Measurements from ENCODE around the gene CMSS1.
"Not testable (repeated sequence)": the region's sequence is repeated elsewhere in the genome, so short reads cannot be mapped to it uniquely, and the experiment has no call there.

The CMSS1 gene

DNA sequence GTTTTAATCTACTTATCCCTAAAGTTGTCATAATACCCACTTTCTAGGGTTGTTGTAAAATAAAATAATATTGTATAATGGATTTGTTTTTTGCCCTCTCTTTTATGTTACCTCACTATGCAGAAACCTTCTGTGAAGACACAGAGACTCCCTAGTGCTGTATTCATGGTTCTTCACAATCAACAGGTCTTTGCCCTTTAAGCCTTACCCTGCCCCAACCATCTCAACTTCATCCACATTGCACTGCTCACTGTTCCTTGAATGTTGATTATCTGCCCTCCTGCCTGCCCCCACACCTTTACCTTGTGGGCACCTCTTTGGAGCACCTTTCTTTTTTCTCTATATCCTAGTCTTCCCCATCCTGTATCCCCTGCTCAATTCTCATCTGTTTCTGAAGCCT is 21.1 kb downstream of the CMSS1 start:
- Mint-ChIP-seq H3K27ac (no peak overlapping the region), H3K9me3 (no peaks in the 10 kb centered on the region), H3K36me3 (no peaks in the 10 kb centered on the region), H3K4me3 (no peak overlapping the region), H3K4me1 (no peaks in the 10 kb centered on the region), H3K27me3 (no peaks in the 10 kb centered on the region)

DNA sequence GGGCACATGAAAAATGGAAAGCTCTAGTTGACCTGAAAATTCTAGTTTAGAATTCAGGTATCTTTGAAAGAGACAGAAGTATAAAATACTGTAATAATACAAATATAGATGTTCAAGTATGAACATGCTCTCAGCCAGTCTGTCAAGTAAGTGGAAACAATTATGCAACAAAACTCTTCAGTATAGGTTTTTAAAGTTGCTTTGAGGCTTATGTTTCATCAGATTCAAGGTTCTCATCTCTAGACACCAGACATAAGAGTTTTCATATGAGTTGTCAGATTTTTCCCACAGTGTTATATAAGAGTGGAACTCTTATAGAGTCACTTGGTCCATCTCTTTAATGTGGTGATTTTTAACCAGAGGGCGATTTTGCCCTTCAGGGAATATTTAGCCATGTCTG is 22.0 kb downstream of the CMSS1 start:
- Mint-ChIP-seq H3K4me3 (no peak overlapping the region), H3K9me3 (no peaks in the 10 kb centered on the region)

GRCh38 chr3:99841949-99842348 is 24.3 kb downstream of the CMSS1 start:
- not testable (repeated sequence) for H3K27me3 Mint-ChIP-seq, H3K27ac Mint-ChIP-seq, H3K4me3 Mint-ChIP-seq, H3K36me3 Mint-ChIP-seq, H3K9me3 Mint-ChIP-seq
- peaks cover 12% of the 10 kb centered on the region for H3K4me1 Mint-ChIP-seq

More for the DNA sequence above, 22.0 kb downstream of the CMSS1 start:
- peaks cover 1% of the 10 kb centered on the region for H3K4me1 Mint-ChIP-seq
- H3K27ac Mint-ChIP-seq, result no peak overlapping the region
- no peaks in the 10 kb centered on the region for H3K36me3 Mint-ChIP-seq
- H3K27me3 Mint-ChIP-seq, result no peaks in the 10 kb centered on the region

- no peaks in the 10 kb centered on the region for H3K36me3 Mint-ChIP-seq
- H3K4me3 Mint-ChIP-seq, result no peak overlapping the region
- no peaks in the 10 kb centered on the region for H3K27me3 Mint-ChIP-seq
Measured at GRCh38 chr3:99842826-99843589, 25.3 kb downstream of the CMSS1 start.

GRCh38 chr3:99843590-99844258 is 26.1 kb downstream of the CMSS1 start:
- H3K27me3 Mint-ChIP-seq, result no peaks in the 10 kb centered on the region
- H3K4me3 Mint-ChIP-seq, result no peak overlapping the region
- H3K36me3 Mint-ChIP-seq, result no peaks in the 10 kb centered on the region
- H3K4me1 Mint-ChIP-seq, result peaks cover 12% of the 10 kb centered on the region
- H3K9me3 Mint-ChIP-seq, result no peaks in the 10 kb centered on the region
- no peak overlapping the region for H3K27ac Mint-ChIP-seq

More at GRCh38 chr3:99842826-99843589, 25.3 kb downstream of the CMSS1 start:
- Mint-ChIP-seq H3K9me3 (no peaks in the 10 kb centered on the region), H3K27ac (no peak overlapping the region), H3K4me1 (peaks cover 12% of the 10 kb centered on the region)

DNA sequence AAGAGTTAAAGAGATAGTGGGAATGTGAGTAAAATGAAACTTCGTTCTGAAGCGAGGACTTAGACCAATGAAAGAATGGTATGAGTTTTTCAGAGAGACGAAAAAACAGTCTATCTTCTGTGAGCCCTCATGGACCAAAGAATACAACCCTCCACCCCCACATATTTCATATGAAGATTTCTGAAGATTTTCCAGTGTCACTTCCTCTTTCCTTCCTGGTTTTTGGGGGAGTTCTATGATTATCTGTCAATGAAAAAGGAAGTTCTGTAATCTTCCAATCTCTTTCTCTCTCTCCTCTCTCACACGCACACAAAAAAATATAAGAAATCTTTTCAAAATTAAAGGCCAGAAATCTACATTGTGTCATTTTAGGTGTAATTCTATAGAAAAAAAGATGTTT is 27.7 kb downstream of the CMSS1 start:
- no peaks in the 10 kb centered on the region for H3K9me3 Mint-ChIP-seq
- no peaks in the 10 kb centered on the region for H3K27me3 Mint-ChIP-seq
- H3K36me3 Mint-ChIP-seq, result no peaks in the 10 kb centered on the region
- no peak overlapping the region for H3K27ac Mint-ChIP-seq
- no peak overlapping the region for H3K4me3 Mint-ChIP-seq
- peaks cover 12% of the 10 kb centered on the region for H3K4me1 Mint-ChIP-seq

- H3K36me3 Mint-ChIP-seq, result no peaks in the 10 kb centered on the region
- no peak overlapping the region for H3K27ac Mint-ChIP-seq
Measured at GRCh38 chr3:99845999-99846398, 28.3 kb downstream of the CMSS1 start.

GRCh38 chr3:99846477-99847160 is 29.0 kb downstream of the CMSS1 start:
- Mint-ChIP-seq H3K36me3 (no peaks in the 10 kb centered on the region), H3K27me3 (no peaks in the 10 kb centered on the region), H3K27ac (no peak overlapping the region), H3K9me3 (no peaks in the 10 kb centered on the region), H3K4me1 (peaks cover 12% of the 10 kb centered on the region), H3K4me3 (no peak overlapping the region)

More at GRCh38 chr3:99845999-99846398, 28.3 kb downstream of the CMSS1 start:
- Mint-ChIP-seq H3K9me3 (no peaks in the 10 kb centered on the region), H3K27me3 (no peaks in the 10 kb centered on the region), H3K4me1 (peaks cover 12% of the 10 kb centered on the region), H3K4me3 (no peak overlapping the region)

DNA sequence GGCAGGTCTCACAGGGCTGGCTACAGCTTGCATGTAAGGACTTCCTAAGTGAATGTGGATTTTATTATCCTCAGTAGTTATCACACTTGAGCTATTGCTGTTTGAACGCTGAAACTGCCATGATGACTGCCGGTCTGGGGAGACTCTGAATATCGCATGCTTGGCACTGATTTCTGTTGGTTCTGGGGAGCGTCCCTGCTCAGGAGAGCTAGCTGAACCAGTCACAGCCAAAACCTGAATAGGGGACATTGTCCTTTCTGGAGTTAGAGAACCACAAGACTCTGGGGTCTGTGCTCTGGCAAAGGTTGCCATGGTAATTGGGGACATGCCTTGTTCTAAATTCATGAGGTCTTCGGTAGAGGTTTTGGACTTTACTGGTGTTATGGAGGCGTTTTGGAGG is 30.8 kb downstream of the CMSS1 start:
- Mint-ChIP-seq H3K36me3 (no peaks in the 10 kb centered on the region), H3K4me3 (no peak overlapping the region), H3K27me3 (no peaks in the 10 kb centered on the region), H3K4me1 (peaks cover 12% of the 10 kb centered on the region), H3K27ac (no peak overlapping the region), H3K9me3 (no peaks in the 10 kb centered on the region)

DNA sequence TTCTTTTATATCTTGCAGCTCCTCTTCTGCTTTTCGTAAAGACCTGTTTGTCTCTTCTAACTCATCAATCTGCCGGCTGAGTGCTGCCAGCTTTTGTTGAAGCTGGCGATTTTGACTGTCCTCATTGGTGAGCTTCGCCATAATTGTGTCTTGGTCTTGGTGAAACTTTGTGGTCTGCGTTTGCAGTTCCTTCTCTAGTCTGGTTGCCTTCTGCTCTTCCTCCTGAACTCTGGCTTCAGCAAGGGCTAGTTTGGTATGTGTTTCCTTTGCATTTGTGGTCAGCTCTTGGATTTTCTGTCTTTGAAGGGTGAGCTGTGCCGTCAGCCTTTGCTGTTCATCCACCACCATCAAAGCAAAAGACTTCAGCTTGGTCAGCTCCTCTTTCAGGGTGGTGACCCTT is 32.9 kb downstream of the CMSS1 start:
- Mint-ChIP-seq H3K9me3 (no peaks in the 10 kb centered on the region), H3K4me1 (peaks cover under 1% of the 10 kb centered on the region), H3K27ac (no peak overlapping the region), H3K36me3 (no peaks in the 10 kb centered on the region), H3K4me3 (no peak overlapping the region), H3K27me3 (no peaks in the 10 kb centered on the region)

DNA sequence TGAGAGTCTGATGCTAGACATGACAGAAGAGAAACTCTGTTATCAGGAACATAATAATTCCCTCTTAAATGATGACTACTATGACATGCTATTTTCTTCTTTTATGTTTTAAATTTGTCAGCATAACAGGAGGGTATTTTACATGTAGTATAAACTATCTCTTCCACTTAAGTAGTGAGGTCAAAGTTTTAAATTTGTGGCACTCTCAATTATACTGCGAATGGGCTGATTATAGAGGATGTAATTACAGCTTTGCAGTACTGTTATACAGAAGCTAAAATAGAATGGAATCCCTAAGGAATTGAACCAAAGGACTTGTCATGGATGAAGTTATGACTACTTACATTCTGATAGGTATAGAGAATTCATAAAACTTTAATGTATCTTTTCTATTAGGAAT is 34.3 kb downstream of the CMSS1 start:
- no peaks in the 10 kb centered on the region for H3K27me3 Mint-ChIP-seq
- H3K4me3 Mint-ChIP-seq, result no peak overlapping the region
- no peaks in the 10 kb centered on the region for H3K9me3 Mint-ChIP-seq
- H3K27ac Mint-ChIP-seq, result no peak overlapping the region
- H3K4me1 Mint-ChIP-seq, result no peaks in the 10 kb centered on the region
- peaks cover 2% of the 10 kb centered on the region for H3K36me3 Mint-ChIP-seq

DNA sequence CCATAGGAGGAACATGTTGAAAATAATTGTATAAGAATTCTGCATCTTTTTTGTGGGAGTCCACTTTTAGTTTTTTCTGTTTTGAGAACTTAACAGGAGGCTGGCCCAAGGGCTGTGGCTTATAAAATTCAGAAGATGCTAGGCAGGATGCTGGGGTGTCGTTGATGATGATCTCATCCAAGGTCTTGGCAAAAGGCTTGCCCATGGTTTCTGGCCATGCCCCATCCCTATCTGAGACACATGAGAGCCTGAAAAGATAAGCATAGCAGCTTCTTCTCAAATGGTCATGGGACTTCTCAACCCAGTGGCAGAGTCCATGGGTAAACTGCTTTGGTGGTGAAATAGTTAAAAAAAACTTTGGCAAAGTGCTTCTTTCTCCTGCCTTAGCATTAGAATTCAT is 35.2 kb downstream of the CMSS1 start:
- H3K27me3 Mint-ChIP-seq, result no peaks in the 10 kb centered on the region
- peaks cover 2% of the 10 kb centered on the region for H3K36me3 Mint-ChIP-seq
- H3K4me1 Mint-ChIP-seq, result no peaks in the 10 kb centered on the region
- no peak overlapping the region for H3K4me3 Mint-ChIP-seq
- no peaks in the 10 kb centered on the region for H3K9me3 Mint-ChIP-seq
- H3K27ac Mint-ChIP-seq, result no peak overlapping the region

DNA sequence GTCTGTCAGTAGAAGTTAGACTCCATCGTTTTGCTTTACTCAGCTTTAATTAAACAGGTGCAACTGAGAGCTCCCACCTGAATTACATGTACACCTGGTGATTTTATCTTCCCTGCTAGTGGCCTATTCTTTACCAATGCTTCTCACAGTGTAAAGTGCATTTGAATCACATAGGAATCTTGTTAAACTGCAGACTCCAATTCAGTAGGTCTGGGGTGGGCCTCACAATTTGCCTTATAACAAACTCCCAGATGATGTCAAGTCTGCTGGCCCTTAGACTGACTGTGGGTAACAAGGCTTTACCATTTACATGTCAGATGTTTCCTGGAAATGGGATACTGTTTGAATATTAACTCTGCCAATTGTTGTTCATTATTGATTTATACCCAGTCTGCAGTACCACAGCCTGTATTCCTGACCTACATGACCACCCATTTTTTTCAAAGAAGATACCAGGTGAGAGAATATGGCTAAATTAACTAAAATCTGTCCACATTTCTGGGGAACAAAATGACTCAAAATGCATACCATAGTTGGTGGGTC is 37.2 kb downstream of the CMSS1 start:
- Mint-ChIP-seq H3K27ac (no peak overlapping the region), H3K4me3 (no peak overlapping the region), H3K4me1 (peaks cover 3% of the 10 kb centered on the region), H3K9me3 (no peaks in the 10 kb centered on the region), H3K27me3 (no peaks in the 10 kb centered on the region), H3K36me3 (peaks cover 4% of the 10 kb centered on the region)

DNA sequence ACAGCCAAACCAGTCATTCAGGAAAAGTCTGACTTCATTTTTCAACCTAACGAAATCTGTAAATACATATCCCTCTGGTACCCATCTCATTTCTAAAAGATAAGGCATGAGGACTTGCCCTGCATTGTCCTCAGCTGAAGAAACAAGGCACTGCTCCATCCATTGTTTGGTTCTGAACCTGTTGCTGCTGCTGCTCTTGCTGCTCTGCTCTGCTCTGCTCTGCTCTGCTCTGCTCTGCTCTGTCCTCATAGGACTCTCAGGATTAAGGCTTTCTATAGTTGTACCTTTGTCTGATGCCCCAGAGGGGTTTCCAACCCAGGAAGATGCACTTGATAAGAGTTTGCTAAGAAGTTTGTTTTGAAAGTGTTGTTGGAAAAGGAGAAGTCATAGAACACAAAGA is 38.2 kb downstream of the CMSS1 start:
- no peaks in the 10 kb centered on the region for H3K27me3 Mint-ChIP-seq
- peaks cover 4% of the 10 kb centered on the region for H3K36me3 Mint-ChIP-seq
- H3K9me3 Mint-ChIP-seq, result no peaks in the 10 kb centered on the region
- H3K4me1 Mint-ChIP-seq, result peaks cover 3% of the 10 kb centered on the region
- no peak overlapping the region for H3K27ac Mint-ChIP-seq
- H3K4me3 Mint-ChIP-seq, result no peak overlapping the region

DNA sequence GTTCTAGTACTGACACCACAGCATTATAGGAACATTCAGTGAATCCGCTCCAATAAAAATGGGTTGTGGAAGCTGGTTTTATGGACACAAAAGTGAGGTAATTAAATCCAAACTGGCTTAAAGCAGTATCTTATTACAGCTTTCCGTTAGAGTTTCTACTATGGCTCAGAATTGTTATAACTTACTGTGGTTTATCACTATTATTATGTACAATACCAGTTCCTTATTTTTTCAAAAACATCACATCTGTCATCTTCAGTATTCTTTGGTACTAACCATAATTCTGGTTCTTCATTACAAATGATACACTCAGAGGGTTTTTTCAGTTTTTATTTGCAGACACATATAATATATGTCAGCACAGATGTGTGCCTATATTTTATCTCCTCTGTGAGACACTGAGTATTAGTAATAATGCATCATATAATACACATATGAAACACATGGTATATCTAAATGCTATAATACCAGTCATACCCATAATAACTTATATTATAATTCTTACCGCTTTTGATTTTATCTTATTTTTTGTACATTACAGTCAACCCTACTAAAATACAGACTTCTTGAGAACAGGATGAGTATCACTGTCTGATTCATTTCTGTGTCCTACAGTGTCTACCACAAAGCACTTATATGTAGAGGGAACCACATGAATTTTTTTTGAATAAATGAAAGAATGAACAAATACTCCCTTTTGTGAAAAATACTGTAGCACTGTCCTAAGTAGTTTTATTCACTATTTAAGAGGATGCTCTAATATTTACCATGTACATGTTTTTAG is 39.0 kb downstream of the CMSS1 start:
- Mint-ChIP-seq H3K27me3 (no peaks in the 10 kb centered on the region), H3K4me1 (peaks cover 10% of the 10 kb centered on the region), H3K27ac (no peak overlapping the region)

More for the DNA sequence above, 39.0 kb downstream of the CMSS1 start:
- Mint-ChIP-seq H3K4me3 (no peak overlapping the region), H3K36me3 (peaks cover 6% of the 10 kb centered on the region), H3K9me3 (no peaks in the 10 kb centered on the region)

Measured in activated naive CD4-positive, alpha-beta T cell treated with anti-CD3 and anti-CD28 coated beads, Interleukin-2, amount 50 U/mL, for 24 hours (primary cell).